HCT116 (cell line): ENCODE data around the gene TMEM186. TPM values are rescaled to one million over a fixed set of nuclear protein-coding genes. Genes with fewer than 3 reads are reported as not detected.

Experiments used
- ATAC-seq: fragments of 200-7000 bp; cut with Tn5 transposase; 2 replicates; pipeline ENCODE4 v1.9.1; 2020; ENCODE audit warnings: mild to moderate bottlenecking, moderate library complexity
- BruUV-seq: library from RNA; stranded (reverse); fragments of 400-500 nt; replicated peaks from 2 replicates; lab custom pipeline; 2021; lab: Mats Ljungman, UMichigan
- CTCF ChIA-PET: fragments of 300-600 bp; sonication (Branson Sonifier 250); formaldehyde crosslinking; loops from one replicate; lab custom pipeline; 2021; ENCODE audit warnings: antibody characterized with exemption; lab: Charles Lee
- POLR2A ChIA-PET: fragments of 300-600, 350-600 bp; sonication (Branson Sonifier 250); formaldehyde crosslinking; loops from one replicate; lab custom pipeline; 2021; ENCODE audit warnings: antibody characterized with exemption; lab: Charles Lee
- RAD21 ChIA-PET, 2 experiments: fragments of 300-600 bp; sonication (Branson Sonifier 250); formaldehyde crosslinking; loops; one replicate each; lab custom pipeline; 2023; ENCODE audit warnings: low total read pairs in 2 of 2; ENCODE audit not compliant: uncharacterized antibody in 2 of 2, unreplicated experiment in 2 of 2, low non-redundant PET in 1 of 2; lab: Charles Lee
- DNase-seq: peaks from one replicate; pipeline ENCODE4 v3.0.0-alpha.2; 2010; ENCODE audit warnings: low read depth, low spot score
- H2AFZ ChIP-seq: fragments of 200-600 bp; shearing (Covaris generic), sonication (generic); 2 replicates; pipeline ENCODE4 v1.6.1; 2017; ENCODE audit warnings: low read depth, mixed run types, mixed read lengths, antibody characterized with exemption, low read length; ENCODE audit not compliant: poor library complexity, severe bottlenecking
- H3K27ac ChIP-seq: 2 replicates; pipeline ENCODE4 v1.5.1; 2012; ENCODE audit warnings: low read depth, low read length
- H3K27me3 ChIP-seq: fragments of 200-600 bp; sonication (generic); 2 replicates; pipeline ENCODE4 v1.6.1; 2016; ENCODE audit warnings: mixed run types, low read length, mixed read lengths; ENCODE audit not compliant: insufficient read depth
- H3K36me3 ChIP-seq, 2 experiments: fragments of 200-500 bp in 1 of 2; fragments of 200-600 bp in 1 of 2; sonication (Bioruptor generic) in 1 of 2; sonication (generic) in 1 of 2; 2 replicates each; pipeline versions ENCODE4 v1.5.1 to v1.6.1; 2014 to 2016; ENCODE audit warnings: low read length in 2 of 2, inconsistent platforms in 1 of 2, mixed read lengths in 1 of 2, mixed run types in 1 of 2; ENCODE audit not compliant: insufficient read depth in 2 of 2, control insufficient read depth in 1 of 2
- H3K4me1 ChIP-seq, 2 experiments: fragments of 200-600 bp in 1 of 2; sonication (generic) in 1 of 2; 2 replicates each; pipeline versions ENCODE4 v1.5.1 to v1.6.1; 2012 to 2017; ENCODE audit warnings: low read length in 2 of 2, inconsistent platforms in 1 of 2, mild to moderate bottlenecking in 1 of 2, mixed read lengths in 1 of 2, mixed run types in 1 of 2, moderate library complexity in 1 of 2; ENCODE audit not compliant: insufficient read depth in 2 of 2, control insufficient read depth in 1 of 2
- H3K4me2 ChIP-seq: fragments of 200-600 bp; sonication (generic); 2 replicates; pipeline ENCODE4 v1.6.1; 2017; ENCODE audit warnings: mixed run types, low read length, mixed read lengths
- H3K4me3 ChIP-seq, 2 experiments: fragments of 200-600 bp in 1 of 2; sonication (generic) in 1 of 2; replicated peaks in 1 of 2; 2 replicates each; pipeline ENCODE4 v1.5.1; 2011 to 2016; ENCODE audit warnings: low read length in 2 of 2, control low read depth in 1 of 2, low read depth in 1 of 2, mild to moderate bottlenecking in 1 of 2, mixed read lengths in 1 of 2, mixed run types in 1 of 2
- H3K79me2 ChIP-seq: fragments of 200-600 bp; sonication (generic); 2 replicates; pipeline ENCODE4 v1.6.1; 2017; ENCODE audit warnings: mild to moderate bottlenecking, mixed run types, low read length, moderate library complexity, mixed read lengths; ENCODE audit not compliant: insufficient read depth
- H3K9ac ChIP-seq: fragments of 200-600 bp; sonication (generic); 2 replicates; pipeline ENCODE4 v1.6.1; 2016; ENCODE audit warnings: low read length, mixed read lengths
- H3K9me2 ChIP-seq: fragments of 200-600 bp; sonication (generic), shearing (Covaris generic); 2 replicates; pipeline ENCODE4 v1.6.1; 2017; ENCODE audit warnings: mixed run types, mild to moderate bottlenecking, moderate library complexity; ENCODE audit not compliant: insufficient read depth
- H3K9me3 ChIP-seq, 2 experiments: fragments of 200-500 bp in 1 of 2; fragments of 200-600 bp in 1 of 2; sonication (Bioruptor generic) in 1 of 2; sonication (generic) in 1 of 2; 2 replicates each; pipeline ENCODE4 v1.6.1; 2014 to 2017; ENCODE audit warnings: low read length in 2 of 2, mixed read lengths in 2 of 2, inconsistent platforms in 1 of 2, low read depth in 1 of 2, mild to moderate bottlenecking in 1 of 2, mixed run types in 1 of 2, moderate library complexity in 1 of 2; ENCODE audit not compliant: control insufficient read depth in 1 of 2, insufficient read depth in 1 of 2
- H4K20me1 ChIP-seq: fragments of 200-600 bp; sonication (generic), shearing (Covaris generic); 2 replicates; pipeline ENCODE4 v1.6.1; 2017; ENCODE audit warnings: mixed run types, mild to moderate bottlenecking, moderate library complexity; ENCODE audit not compliant: insufficient read depth
- ATF3 ChIP-seq: IDR thresholded peaks from 2 replicates; pipeline ENCODE4 v1.6.1; 2012
- CBX3 ChIP-seq: IDR thresholded peaks from 2 replicates; pipeline ENCODE4 v1.6.1; 2012; ENCODE audit warnings: low read depth
- CTCF ChIP-seq, 3 experiments: fragments of 200-600 bp in 1 of 3; sonication (generic) in 1 of 3; IDR thresholded peaks in 2 of 3; conservative IDR thresholded peaks in 1 of 3; 2 replicates each; pipeline ENCODE4 v1.5.1; 2012 to 2017; ENCODE audit warnings: low read depth in 2 of 3, low read length in 2 of 3, antibody characterized with exemption in 1 of 3, borderline replicate concordance in 1 of 3, control low read depth in 1 of 3, mild to moderate bottlenecking in 1 of 3, mixed read lengths in 1 of 3, mixed run types in 1 of 3, moderate library complexity in 1 of 3; ENCODE audit not compliant: insufficient read depth in 1 of 3
- EGR1 ChIP-seq: IDR thresholded peaks from 2 replicates; pipeline ENCODE4 v1.6.1; 2012; ENCODE audit warnings: low read depth
- ELF1 ChIP-seq: IDR thresholded peaks from 2 replicates; pipeline ENCODE4 v1.6.1; 2012; ENCODE audit warnings: low read depth, borderline replicate concordance
- EZH2phosphoT487 ChIP-seq: fragments of 200-600 bp; IDR thresholded peaks from 2 replicates; pipeline ENCODE4 v1.6.1; 2018; ENCODE audit warnings: antibody characterized with exemption, borderline replicate concordance
- POLR2AphosphoS5 ChIP-seq: IDR thresholded peaks from 2 replicates; pipeline ENCODE4 v1.6.1; 2011; ENCODE audit warnings: mild to moderate bottlenecking, low read depth, low read length, moderate library complexity
- TCF7L2 ChIP-seq: IDR thresholded peaks from 2 replicates; pipeline ENCODE4 v1.7.0; 2011; ENCODE audit warnings: borderline replicate concordance, inconsistent platforms; ENCODE audit not compliant: insufficient read depth, insufficient read length; ENCODE audit errors: extremely low read depth
- YY1 ChIP-seq: IDR thresholded peaks from 2 replicates; pipeline ENCODE4 v1.6.1; 2011; ENCODE audit warnings: low read length, low read depth, moderate library complexity, mild to moderate bottlenecking; ENCODE audit not compliant: insufficient replicate concordance; ENCODE audit errors: extremely low read depth
- ZNF274 ChIP-seq: fragments of 200-500 bp; sonication (Bioruptor generic); IDR thresholded peaks from 2 replicates; pipeline ENCODE4 v1.6.1; 2014; ENCODE audit warnings: mild to moderate bottlenecking, low read depth, low read length, inconsistent platforms
- intact Hi-C: fragments of 100-400 bp; cut with micrococcal nuclease; formaldehyde crosslinking; loops from 2 replicates; pipeline ENCODE4 v1.10.0; 2022
- total RNA-seq: library from RNA; stranded (reverse); gene quantifications from one replicate; pipeline ENCODE4 v1.2.1, GENCODE V29; 2021; ENCODE audit not compliant: unreplicated experiment
- TF ChIP-seq, protein P1 (sequence below): IDR thresholded peaks from 2 replicates; pipeline ENCODE4 v1.6.1; 2012; ENCODE audit warnings: low read depth
- TF ChIP-seq, protein P2 (sequence below): IDR thresholded peaks from 2 replicates; pipeline ENCODE4 v1.6.1; 2011; ENCODE audit warnings: mild to moderate bottlenecking, low read length, moderate library complexity; ENCODE audit not compliant: insufficient replicate concordance; ENCODE audit errors: extremely low read depth

Gene TMEM186
- total RNA-seq, 1 experiment from 2014 or later = 14.0 TPM

DNA sequence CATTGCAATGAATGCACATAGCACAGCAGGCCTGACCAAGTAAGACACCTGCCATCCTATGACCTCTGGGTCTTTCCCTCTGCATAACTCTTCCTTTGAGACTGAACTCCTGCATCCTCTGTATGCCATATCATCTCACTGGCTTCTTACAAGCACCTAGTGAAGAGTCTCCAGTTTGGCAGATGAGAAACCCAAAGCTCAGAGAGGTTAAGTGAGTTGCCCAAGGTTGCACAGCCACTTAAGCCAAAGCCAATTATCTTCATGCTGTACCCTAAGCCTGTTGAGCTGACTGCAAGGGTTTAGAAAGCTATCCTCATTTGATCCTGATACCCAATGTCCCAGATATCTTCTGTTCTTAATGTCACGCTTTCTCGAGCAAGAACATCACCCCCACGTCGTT, 35.2 kb downstream of the TMEM186 start:
- Histone ChIP-seq H3K4me2 (no peak overlapping the region), H3K9ac (no peak overlapping the region), H3K4me1 (no peaks in the 10 kb centered on the region), H2AFZ (no peak overlapping the region), H3K36me3 (no peaks in the 10 kb centered on the region), H4K20me1 (no peaks in the 10 kb centered on the region), H3K9me3 (no peaks in the 10 kb centered on the region), H3K79me2 (no peaks in the 10 kb centered on the region), H3K27ac (no peak overlapping the region)
- POLR2A ChIA-PET = no interaction called here
- no peak for ATAC-seq
- DNase-seq = no peak
- CTCF ChIA-PET = no interaction called here
- RAD21 ChIA-PET = no interaction called here
- no peak for TF ChIP-seq YY1
- no peak for TF ChIP-seq CTCF (IDR thresholded peaks at IDR 0.05 in 2 of 3, conservative IDR thresholded peaks at IDR 0.05 in 1 of 3; ENCODE audit: borderline replicate concordance in 1 of 3, insufficient read depth in 1 of 3, low read depth in 2 of 3, low read length in 2 of 3)
- no peak for TF ChIP-seq ELF1
- no peak for TF ChIP-seq ATF3
- no peak for TF ChIP-seq TCF7L2
- TF ChIP-seq, protein P1, sequence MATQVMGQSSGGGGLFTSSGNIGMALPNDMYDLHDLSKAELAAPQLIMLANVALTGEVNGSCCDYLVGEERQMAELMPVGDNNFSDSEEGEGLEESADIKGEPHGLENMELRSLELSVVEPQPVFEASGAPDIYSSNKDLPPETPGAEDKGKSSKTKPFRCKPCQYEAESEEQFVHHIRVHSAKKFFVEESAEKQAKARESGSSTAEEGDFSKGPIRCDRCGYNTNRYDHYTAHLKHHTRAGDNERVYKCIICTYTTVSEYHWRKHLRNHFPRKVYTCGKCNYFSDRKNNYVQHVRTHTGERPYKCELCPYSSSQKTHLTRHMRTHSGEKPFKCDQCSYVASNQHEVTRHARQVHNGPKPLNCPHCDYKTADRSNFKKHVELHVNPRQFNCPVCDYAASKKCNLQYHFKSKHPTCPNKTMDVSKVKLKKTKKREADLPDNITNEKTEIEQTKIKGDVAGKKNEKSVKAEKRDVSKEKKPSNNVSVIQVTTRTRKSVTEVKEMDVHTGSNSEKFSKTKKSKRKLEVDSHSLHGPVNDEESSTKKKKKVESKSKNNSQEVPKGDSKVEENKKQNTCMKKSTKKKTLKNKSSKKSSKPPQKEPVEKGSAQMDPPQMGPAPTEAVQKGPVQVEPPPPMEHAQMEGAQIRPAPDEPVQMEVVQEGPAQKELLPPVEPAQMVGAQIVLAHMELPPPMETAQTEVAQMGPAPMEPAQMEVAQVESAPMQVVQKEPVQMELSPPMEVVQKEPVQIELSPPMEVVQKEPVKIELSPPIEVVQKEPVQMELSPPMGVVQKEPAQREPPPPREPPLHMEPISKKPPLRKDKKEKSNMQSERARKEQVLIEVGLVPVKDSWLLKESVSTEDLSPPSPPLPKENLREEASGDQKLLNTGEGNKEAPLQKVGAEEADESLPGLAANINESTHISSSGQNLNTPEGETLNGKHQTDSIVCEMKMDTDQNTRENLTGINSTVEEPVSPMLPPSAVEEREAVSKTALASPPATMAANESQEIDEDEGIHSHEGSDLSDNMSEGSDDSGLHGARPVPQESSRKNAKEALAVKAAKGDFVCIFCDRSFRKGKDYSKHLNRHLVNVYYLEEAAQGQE = no peak
- TF ChIP-seq POLR2AphosphoS5 = no peak
- TF ChIP-seq EGR1 = no peak
- TF ChIP-seq EZH2phosphoT487 = no peak
- TF ChIP-seq, protein P2, sequence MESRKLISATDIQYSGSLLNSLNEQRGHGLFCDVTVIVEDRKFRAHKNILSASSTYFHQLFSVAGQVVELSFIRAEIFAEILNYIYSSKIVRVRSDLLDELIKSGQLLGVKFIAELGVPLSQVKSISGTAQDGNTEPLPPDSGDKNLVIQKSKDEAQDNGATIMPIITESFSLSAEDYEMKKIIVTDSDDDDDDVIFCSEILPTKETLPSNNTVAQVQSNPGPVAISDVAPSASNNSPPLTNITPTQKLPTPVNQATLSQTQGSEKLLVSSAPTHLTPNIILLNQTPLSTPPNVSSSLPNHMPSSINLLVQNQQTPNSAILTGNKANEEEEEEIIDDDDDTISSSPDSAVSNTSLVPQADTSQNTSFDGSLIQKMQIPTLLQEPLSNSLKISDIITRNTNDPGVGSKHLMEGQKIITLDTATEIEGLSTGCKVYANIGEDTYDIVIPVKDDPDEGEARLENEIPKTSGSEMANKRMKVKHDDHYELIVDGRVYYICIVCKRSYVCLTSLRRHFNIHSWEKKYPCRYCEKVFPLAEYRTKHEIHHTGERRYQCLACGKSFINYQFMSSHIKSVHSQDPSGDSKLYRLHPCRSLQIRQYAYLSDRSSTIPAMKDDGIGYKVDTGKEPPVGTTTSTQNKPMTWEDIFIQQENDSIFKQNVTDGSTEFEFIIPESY = no peak
- TF ChIP-seq CBX3 = no peak
- TF ChIP-seq ZNF274 = no peak
- TF ChIP-seq, all 23 proteins: peak for 0
- H3K9me2 ChIP-seq = no peaks in the 10 kb centered on the region
- intact Hi-C loops = no loop called here
- H3K27me3 ChIP-seq = no peaks in the 10 kb centered on the region
- no peak overlapping the region for H3K4me3 ChIP-seq
- BruUV-seq = no TSS peak
